Heart left ventricle (tissue), 13 donors: ENCODE data around the gene TCEANC.

ENCODE experiments used
- POLR2A ChIP-seq, 2 donors: fragments of 450-650 bp; IDR thresholded peaks; one replicate each; pipeline ENCODE4 v1.6.1; 2017; ENCODE audit warnings: antibody characterized with exemption in 2 of 2, mild to moderate bottlenecking in 2 of 2, moderate library complexity in 2 of 2
- TF ChIP-seq, protein P1 (sequence below), 12 donors: fragments of 200-600 bp; sonication (generic) in 4 of 12; IDR thresholded peaks; one replicate each; pipeline versions ENCODE4 v1.5.0 to v1.8.0; 2018 to 2022; ENCODE audit warnings: antibody characterized with exemption in 12 of 12, mild to moderate bottlenecking in 5 of 12
- donor health status: ischemic (EF 13 %, LVEDD 7.1; RV severe dilation, severe dysfunction).
- donor health status: DM: no; HTN: yes; CAD: no.
- donor health status: DM: no; HTN: no; CAD: no.
- donor health status: ischemic (EF 25% LVEDD 6.9; RV normal size, moderate dysfunction).
- donor health status: ischemic (EF 25% LVEDD 5.7; RV mildly dilated, moderate dysfunction).
- donor health status: ischemic (EF 35%, LVEDD 5.7; RV mildly dilated, moderate dysfunction).
- donor health status: nonischemic (EF 11% LVEDD 7.7; RV severe dilation, severe dysfunction).
- donor health status: DM: yes; HTN: yes; CAD: no.
- donor health status: PGD.
- donor health status: ischemic (EF 29% LVEDD 5.4; RV normal size, mild dysfunction).
- donor health status: nonischemic (EF 23%, LVEDD 6.1; RV moderate dilation, normal function).

DNA sequence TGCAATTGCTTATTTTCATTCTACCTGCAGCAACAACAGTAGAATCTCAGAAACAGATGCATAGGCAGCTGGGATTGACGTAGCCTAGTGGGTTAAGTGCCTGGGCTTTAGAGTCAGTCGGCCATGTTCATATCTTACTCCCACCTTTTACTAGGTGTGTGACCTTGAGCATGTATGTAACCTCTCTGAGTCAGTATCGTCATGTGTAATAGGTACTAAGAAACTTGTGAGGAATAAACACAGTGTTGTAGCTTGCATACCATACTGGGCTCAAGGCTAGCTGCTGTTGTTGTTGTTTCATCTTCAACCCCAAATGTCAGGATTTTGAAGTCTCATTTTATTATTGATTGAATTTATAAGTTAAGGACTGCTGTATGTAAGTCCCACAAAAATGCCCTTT, 50.2 kb downstream of the TCEANC start:
- TF ChIP-seq, protein P1, sequence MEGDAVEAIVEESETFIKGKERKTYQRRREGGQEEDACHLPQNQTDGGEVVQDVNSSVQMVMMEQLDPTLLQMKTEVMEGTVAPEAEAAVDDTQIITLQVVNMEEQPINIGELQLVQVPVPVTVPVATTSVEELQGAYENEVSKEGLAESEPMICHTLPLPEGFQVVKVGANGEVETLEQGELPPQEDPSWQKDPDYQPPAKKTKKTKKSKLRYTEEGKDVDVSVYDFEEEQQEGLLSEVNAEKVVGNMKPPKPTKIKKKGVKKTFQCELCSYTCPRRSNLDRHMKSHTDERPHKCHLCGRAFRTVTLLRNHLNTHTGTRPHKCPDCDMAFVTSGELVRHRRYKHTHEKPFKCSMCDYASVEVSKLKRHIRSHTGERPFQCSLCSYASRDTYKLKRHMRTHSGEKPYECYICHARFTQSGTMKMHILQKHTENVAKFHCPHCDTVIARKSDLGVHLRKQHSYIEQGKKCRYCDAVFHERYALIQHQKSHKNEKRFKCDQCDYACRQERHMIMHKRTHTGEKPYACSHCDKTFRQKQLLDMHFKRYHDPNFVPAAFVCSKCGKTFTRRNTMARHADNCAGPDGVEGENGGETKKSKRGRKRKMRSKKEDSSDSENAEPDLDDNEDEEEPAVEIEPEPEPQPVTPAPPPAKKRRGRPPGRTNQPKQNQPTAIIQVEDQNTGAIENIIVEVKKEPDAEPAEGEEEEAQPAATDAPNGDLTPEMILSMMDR (IDR thresholded peaks at IDR 0.05): no peak
- no peak for TF ChIP-seq POLR2A (IDR thresholded peaks at IDR 0.05)
